Activated CD4-positive, CD25-positive, alpha-beta regulatory T cell treated with anti-CD3 and anti-CD28 coated beads, Interleukin-2, amount 50 U/mL, for 16 hours (primary cell): ENCODE results near the gene MMP23B.

Experiments used
- DNase-seq: peaks from one replicate; pipeline ENCODE4 v3.0.0-alpha.2; 2020; ENCODE audit warnings: low read depth, low spot score

The MMP23B gene

DNA sequence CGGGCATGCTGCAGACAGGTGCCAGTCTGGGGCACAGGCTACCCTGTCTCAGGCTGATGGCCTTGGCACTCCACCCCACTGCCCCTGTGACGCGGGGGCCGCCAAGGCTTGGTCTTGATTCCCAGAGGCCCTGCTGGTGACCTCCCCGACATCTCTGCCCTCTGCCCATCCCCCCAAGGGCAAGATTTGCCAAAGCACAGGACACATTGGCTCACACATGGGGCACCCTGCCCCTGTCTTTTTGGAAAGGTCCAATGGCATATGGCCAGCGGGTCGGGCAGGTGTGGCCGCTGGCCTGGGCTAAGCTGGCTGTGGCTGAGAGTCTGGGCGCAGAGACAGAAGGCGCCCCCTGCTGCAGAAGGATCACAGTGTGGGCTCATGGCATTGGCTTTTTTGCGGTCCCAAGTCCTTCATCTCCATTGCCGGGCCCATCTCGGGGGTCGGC lies 12.0 kb upstream of the MMP23B start:
- no peak for DNase-seq

DNA sequence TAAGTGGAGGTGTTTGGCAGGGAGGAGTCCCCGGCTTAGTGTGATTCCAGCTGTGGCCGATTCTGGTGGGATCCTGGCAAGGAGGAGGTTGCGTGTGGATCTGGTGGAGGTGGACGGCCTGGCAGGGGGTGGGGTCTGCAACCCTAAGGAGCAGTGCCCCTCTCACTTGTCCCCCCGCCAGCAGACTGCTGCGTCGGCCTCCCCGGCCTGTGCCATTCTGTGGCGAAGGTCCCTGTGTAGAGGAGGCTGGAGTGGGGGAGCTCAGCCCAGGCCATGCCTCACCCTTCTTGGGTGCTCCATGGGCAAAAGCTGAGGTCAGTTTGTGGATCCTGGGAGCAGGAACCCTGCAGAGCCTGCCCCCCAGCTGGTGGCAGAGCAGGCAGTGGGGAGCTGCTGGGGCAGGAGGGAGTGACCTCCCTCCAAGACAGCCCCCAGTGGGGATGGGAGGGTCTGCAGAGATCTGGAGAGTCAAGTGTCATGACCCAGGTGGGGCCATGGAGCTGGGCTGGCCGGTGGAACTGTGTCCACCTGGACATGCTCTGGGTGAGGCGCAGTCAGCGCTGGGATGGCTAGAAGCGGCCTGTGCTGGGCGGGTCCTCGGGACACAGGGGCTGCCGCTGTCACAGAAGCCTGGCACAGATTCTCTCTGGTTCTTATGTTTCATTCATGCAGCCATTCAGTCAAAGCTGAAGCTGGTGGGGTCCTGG lies 11.4 kb upstream of the MMP23B start:
- DNase-seq: no peak

DNA sequence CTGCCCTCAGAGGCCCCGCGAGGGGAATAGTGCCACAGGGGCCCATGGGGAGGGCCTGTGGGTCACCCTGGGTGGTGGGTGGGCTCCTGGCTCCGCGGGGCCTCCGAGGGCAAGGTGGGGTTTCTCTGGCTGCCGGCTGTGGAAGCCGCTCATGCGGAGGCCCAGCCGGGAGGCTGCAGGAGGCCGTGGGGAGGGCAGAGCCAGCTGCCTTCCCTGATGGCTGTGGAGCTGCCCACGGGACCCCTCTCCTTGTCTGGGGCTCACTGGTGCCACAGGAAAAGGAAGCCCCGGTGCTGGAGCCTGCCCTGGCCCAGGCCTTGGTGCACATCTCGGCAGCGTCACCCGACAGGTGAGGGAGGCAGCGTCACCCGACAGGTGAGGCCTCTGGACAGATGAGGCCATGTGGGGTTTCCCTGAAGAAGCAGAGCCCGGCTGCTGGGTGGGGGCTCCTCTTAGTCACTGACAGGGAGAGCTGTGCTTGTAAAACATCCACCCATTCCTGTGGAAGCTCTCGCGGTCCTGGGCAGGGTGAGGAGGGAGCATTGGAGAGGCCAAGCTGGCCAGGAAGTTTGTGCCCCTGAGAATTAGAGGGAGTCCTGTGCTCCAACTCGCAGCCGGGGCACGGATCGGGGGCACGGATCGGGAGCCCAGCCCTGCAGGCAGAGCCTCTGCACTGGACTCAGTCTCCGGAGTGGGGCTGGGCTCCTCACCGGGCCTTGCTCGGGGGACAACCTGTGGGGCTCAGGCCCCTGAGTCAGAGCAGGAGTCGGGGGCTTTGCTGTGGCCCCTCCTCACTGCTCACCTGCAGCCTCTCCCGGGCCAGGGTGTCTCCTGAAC lies 10.6 kb upstream of the MMP23B start:
- no peak for DNase-seq

DNA sequence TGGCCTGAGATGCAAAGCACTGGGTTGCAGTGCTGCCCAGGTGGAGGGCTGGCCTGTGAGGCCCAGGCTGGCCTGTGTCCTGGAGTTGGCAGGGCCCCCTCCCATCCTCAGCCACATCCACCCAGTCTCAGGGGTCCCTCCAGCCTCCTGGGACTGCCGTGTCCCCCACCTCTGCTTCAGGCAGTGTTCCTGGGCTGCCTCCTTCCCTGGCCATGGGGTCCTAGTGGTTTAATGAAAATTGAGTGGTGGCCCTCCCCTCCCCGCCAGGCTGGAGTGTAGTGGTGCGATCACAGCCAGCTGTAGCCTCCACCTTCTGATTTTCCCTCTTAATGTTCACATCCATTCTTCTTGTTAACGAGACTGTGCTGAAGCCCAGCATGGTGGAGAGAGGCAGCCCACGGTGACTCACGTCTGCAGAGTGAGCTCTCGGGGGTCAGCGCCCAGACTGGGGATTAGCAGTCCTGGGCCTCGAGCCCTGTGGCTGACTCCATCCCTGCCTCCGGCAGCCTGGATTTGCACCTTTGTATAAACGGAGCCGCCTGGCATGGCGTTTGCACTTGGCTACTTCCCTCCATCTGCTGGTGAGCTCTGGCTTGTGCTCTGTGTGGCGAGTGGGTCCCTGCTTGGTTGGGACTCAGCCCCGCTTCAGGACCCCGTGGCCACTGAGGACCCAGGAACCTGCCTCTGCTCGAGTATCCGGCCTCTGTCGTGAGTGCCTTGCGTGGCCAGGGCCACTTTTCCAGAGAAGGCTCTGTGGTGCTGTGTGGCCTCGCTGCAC lies 9.8 kb upstream of the MMP23B start:
- no peak for DNase-seq

DNA sequence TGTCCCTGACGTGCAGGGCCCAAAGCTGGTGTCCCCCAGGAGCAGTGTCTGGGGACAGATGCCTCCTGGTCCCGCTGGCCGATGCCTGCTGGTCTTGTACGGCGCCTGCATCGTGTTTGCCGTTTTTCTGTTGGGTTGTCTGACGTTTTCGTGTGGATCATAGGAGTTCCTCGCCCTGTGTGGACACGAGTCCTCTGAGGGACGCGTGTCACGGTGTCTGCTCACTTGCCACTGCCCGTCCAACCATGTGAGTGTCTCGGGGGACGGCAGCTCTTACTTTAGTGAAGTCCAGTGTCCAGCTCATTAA lies 9.2 kb upstream of the MMP23B start:
- DNase-seq: no peak

DNA sequence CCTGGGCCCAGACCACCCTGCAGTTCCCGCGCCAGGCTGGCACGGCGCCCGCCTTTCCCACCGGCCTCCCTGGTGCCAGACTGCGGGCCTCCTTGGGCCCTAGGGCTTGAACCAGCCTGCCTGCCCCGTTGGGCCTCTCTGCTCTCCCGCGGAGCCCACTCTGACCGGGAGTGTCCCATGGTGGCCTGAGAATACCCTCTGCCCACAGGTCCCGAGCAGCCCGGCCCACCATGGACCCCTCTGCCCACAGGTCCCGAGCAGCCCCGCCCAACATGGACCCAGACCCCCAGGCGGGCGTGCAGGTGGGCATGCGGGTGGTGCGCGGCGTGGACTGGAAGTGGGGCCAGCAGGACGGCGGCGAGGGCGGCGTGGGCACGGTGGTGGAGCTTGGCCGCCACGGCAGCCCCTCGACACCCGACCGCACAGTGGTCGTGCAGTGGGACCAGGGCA lies 8.8 kb upstream of the MMP23B start:
- DNase-seq: no peak

DNA sequence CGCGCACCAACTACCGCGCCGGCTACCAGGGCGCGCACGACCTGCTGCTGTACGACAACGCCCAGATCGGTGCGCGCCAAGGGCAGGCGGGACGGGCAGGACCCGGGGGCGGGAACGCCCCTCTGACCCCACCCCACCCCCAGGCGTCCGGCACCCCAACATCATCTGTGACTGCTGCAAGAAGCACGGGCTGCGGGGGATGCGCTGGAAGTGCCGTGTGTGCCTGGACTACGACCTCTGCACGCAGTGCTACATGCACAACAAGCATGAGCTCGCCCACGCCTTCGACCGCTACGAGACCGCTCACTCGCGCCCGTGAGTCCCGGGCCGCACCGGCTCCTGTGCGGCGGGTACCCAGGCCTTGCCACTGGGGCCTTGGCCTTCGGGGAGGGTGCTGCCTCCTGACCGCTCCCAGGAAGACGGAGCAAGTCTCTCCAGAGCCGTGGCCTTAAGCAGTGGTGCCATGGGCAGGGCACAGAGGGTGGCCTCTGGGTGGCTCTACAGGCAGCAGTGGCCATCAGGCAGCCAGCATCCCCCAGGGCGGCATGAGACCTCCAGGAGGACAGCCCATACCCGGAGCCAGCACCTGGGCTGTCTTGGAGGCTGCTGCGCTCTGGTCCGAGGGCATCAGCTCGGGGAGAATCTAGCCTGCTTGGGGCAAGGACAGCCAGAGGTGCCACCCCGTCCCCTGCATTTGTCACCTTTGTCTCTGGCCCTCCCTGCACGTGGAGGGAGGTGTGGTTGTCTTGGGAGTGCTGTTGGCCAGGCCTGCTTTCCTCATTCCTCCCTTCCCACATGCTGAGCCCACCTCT lies 8.1 kb upstream of the MMP23B start:
- DNase-seq: no peak

DNA sequence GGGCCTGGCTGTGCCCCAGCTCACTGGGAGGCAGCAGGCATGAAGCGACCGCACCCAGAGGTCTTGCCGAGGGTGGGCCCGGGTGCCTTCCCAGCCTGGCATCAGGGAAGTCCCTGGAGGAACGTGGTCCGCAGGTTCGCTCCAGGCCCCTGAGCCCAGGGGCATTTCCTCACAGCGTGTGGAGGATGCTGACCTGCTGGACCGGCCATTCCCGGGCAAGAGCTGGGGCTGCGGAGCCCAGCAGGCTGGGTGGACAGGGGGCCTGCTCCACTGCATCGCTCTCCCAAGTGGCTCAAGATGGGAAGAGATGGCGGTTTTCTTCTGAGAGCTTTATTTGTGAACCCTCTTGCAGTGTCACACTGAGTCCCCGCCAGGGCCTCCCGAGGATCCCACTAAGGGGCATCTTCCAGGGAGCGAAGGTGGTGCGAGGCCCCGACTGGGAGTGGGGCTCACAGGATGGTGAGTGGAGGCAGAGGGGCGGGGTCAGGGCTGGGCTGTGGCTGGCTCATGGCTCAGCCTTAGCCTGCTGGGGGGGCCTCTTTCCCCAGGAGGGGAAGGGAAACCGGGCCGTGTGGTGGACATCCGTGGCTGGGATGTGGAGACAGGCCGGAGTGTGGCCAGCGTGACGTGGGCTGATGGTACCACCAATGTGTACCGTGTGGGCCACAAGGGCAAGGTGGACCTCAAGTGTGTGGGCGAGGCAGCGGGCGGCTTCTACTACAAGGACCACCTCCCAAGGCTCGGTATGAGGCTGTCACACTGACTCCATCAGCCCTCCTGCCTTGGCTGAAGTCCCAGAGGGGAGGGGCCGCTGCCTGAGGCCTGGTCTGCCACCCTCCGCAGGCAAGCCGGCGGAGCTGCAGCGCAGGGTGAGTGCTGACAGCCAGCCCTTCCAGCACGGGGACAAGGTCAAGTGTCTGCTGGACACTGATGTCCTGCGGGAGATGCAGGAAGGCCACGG lies 7.2 kb upstream of the MMP23B start:
- no peak for DNase-seq

DNA sequence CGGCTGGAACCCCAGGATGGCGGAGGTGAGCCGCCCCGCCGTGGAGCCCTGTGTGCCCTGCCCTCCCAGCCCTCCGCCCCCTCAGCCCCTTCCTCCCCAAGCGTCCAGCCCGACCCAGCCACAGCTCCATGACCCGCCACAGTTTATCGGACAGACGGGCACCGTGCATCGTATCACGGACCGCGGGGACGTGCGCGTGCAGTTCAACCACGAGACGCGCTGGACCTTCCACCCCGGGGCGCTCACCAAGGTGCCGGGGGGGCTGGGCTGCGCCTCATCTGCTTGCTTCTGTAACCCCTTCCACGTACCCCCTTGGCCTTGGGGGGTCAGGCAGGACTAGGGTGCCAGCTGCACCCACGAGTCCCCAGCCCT lies 6.6 kb upstream of the MMP23B start:
- no peak for DNase-seq

DNA sequence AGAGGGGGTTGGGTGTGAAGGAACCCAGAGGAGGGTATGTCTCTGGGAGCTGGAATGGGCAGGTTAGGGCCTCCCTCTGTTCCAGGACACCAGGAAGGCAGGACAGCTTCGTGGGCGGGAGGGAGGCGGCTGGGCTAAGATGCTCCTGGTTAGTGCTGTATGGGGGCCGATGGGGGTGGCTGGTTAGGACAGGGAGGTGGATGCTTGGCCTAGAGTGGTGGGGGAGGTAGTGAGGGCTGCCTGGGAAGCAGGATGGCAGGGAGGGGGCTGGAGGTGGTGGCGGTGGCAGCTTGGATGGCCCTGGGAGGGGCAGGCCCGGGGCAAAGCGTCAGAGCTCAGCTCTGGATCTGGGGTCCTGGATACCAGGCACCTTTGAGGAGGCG lies 6.2 kb upstream of the MMP23B start:
- DNase-seq: no peak

DNA sequence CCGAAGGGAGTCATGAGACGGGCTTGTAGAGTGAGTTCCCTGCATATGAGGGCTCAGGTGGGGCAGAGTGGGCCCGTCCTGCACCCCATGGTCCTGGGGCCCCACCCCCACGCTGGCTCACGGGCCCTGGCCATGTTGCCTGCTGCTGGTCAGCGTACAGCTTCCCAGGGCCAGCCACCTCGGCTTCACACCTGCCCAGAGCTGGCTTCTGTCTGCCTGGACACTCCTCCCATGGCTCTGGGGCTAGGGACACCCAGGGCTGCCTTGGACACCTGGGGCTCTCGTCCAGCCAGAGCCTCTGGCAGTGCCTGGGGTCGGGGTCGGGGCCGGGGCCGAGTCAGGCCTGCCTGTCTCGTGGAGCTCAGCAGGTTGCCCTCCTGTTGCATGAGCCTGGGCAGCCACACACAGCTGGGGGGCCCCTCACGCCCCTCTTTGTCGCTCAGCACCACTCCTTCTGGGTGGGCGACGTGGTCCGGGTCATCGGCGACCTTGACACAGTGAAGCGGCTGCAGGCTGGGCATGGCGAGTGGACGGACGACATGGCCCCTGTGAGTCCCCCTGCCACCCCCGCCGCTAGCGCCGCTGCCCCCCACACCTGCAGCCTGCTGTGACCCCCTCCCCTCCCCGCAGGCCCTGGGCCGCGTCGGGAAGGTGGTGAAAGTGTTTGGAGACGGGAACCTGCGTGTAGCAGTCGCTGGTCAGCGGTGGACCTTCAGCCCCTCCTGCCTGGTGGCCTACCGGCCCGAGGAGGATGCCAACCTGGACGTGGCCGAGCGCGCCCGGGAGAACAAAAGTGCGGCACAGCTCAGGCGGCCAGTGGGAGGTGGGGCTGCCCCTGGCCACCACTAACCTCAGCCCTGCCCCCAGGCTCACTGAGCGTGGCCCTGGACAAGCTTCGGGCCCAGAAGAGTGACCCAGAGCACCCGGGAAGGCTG lies 5.5 kb upstream of the MMP23B start:
- DNase-seq: no peak

DNA sequence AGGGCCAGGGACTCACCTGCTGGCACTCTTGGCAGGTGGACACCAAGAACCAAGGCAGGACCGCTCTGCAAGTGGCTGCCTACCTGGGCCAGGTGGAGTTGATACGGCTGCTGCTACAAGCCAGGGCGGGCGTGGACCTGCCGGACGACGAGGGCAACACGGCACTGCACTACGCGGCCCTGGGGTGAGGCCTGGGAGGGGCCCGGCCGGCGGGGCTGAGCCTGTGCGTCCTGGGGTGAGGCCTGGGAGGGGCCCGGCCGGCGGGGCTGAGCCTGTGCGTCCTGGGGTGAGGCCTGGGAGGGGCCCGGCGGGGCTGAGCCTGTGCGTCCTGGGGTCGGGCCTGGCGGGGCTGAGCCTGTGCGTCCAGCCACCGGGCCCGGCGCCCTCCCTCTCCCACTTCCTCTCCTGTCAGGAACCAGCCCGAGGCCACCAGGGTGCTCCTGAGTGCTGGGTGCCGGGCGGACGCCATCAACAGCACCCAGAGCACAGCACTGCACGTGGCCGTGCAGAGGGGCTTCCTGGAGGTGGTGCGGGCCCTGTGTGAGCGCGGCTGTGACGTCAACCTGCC lies 4.6 kb upstream of the MMP23B start:
- DNase-seq: no peak

DNA sequence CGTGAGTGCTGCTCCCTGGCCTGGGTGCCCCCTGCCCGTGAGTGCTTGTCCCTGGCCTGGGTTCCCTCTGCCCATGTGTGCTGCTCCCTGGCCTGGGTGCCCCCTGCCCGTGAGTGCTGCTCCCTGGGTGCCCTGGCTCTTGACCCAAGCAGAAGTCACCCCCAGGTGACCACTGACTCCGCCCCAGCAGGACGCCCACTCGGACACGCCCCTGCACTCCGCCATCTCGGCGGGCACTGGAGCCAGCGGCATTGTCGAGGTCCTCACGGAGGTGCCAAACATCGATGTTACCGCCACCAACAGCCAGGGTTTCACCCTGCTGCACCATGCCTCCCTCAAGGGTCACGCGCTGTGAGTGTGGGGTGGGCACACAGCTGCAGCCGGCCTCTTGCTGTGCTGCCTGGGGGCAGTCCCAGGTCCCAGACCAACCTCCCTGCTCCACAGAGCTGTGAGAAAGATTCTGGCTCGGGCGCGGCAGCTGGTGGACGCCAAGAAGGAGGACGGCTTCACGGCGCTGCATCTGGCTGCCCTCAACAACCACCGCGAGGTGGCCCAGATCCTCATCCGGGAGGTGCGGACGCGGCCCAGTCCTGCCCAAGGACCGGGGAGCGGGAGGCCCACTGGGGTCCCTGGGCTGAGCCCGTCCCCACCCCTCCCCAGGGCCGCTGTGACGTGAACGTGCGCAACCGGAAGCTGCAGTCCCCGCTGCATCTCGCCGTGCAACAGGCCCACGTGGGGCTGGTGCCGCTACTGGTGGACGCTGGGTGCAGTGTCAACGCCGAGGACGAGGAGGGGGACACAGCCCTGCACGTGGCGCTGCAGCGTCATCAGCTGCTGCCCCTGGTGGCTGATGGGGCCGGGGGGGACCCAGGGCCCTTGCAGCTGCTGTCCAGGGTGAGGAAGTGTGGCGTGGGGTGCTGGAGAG lies 3.9 kb upstream of the MMP23B start:
- DNase-seq: no peak

DNA sequence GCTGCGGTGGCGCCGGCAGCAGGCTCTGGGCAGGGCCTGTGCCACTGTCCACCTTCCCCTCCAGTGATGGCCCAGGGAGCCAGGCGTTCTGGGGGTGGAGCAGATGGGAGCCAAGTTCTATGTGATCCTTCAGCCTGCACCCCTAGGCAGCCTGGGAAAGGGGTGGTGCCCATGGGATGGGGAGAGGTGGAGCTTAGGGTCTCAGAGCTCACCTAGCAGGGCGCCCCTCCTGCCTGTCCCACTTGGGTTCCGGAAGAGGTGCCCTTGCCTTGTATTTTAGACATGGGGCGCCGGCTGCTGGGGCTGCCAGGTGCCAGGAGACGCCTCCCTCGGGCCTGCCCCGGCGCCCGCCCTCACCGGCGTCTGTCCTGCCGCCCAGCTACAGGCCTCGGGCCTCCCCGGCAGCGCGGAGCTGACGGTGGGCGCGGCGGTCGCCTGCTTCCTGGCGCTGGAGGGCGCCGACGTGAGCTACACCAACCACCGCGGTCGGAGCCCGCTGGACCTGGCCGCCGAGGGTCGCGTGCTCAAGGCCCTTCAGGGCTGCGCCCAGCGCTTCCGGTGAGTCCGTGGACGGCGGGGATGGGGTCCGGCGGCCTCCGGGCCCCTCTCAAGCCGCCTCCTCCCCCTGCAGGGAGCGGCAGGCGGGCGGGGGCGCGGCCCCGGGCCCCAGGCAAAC lies 3.1 kb upstream of the MMP23B start:
- DNase-seq: no peak

DNA sequence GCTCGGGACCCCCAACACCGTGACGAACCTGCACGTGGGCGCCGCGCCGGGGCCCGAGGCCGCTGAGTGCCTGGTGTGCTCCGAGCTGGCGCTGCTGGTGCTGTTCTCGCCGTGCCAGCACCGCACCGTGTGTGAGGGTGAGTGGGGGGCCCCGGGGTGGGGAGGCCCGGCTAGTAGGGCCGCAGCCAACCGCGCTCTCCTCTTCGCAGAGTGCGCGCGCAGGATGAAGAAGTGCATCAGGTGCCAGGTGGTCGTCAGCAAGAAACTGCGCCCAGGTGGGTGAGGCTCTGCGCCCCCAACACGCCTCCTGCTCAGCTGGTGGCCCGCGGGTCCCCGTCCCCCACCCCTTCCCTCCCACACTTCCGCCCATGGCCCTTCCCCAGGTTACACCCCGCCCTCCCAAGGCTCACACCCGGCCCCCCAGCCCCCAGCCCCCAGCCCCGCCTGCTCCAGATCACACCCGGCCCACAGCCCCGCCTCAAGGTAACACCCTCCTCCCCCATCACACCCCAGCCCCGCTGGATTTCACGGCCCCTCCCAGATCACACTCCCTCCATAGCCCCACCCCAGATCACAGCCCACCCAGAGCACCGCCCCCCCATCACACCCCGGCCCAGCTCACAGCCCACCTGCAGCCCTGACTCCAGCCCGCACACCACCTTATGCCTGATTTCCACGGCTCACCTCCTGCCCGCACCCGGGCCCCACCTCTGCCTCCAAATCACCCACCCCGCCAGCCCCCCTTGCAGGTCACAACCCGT lies 2.4 kb upstream of the MMP23B start:
- DNase-seq: peak; percentile 44

DNA sequence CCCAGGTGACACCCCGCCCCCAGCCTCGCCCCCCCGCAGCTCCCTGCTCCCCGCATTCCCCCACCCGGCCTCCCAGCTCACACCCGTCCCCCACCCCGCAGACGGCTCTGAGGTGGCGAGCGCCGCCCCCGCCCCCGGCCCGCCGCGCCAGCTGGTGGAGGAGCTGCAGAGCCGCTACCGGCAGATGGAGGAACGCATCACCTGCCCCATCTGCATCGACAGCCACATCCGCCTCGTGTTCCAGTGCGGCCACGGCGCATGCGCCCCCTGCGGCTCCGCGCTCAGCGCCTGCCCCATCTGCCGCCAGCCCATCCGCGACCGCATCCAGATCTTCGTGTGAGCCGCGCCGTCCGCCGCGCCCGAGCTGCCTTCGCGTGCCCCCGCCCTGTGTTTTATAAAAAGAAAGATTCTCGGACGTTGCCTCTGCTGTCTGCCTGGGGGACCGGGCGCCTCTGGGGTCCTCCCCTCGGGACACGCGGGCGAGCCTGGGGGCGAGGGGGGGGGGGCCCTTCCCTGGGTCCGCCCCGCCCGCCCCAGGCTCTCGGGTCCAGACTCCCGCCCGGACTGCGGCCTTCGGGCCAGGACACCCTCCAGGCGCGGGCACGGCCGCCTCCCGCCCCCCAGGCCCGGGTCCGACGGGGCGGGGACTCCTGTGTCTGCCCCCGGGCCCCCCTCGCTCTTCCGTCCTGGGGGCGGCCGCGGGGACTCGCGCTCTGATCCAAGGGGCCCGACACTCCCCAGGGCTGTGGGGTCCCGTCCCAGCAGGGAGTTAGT lies 1.6 kb upstream of the MMP23B start:
- peak; percentile 82 for DNase-seq
